Memory B cell (primary cell): ENCODE data around the gene CCDC127.

ENCODE experiments used
- ATAC-seq: fragments of 150-1000 bp; cut with Tn5 transposase; 2 replicates; pipeline ENCODE4 v1.10.0; 2021; ENCODE audit warnings: low read depth, mild to moderate bottlenecking, moderate library complexity
- DNase-seq, 2 donors: peaks; one replicate each; pipeline ENCODE4 v3.0.0; 2022; ENCODE audit warnings: low spot score in 2 of 2
- H3K27ac Mint-ChIP-seq: one replicate; pipeline ENCODE4 v1.8.0; 2022; ENCODE audit warnings: mild to moderate bottlenecking, moderate library complexity, mixed read lengths
- H3K27me3 Mint-ChIP-seq: one replicate; pipeline ENCODE4 v1.8.0; 2022; ENCODE audit warnings: mixed read lengths
- H3K36me3 Mint-ChIP-seq: one replicate; pipeline ENCODE4 v1.8.0; 2022; ENCODE audit warnings: mild to moderate bottlenecking, mixed read lengths
- H3K4me1 Mint-ChIP-seq: one replicate; pipeline ENCODE4 v1.8.0; 2022; ENCODE audit warnings: mixed read lengths
- H3K4me3 Mint-ChIP-seq: one replicate; pipeline ENCODE4 v1.8.0; 2022; ENCODE audit warnings: mild to moderate bottlenecking, moderate library complexity, mixed read lengths
- H3K9me3 Mint-ChIP-seq: one replicate; pipeline ENCODE4 v1.8.0; 2022; ENCODE audit warnings: mixed read lengths

CCDC127 gene

DNA sequence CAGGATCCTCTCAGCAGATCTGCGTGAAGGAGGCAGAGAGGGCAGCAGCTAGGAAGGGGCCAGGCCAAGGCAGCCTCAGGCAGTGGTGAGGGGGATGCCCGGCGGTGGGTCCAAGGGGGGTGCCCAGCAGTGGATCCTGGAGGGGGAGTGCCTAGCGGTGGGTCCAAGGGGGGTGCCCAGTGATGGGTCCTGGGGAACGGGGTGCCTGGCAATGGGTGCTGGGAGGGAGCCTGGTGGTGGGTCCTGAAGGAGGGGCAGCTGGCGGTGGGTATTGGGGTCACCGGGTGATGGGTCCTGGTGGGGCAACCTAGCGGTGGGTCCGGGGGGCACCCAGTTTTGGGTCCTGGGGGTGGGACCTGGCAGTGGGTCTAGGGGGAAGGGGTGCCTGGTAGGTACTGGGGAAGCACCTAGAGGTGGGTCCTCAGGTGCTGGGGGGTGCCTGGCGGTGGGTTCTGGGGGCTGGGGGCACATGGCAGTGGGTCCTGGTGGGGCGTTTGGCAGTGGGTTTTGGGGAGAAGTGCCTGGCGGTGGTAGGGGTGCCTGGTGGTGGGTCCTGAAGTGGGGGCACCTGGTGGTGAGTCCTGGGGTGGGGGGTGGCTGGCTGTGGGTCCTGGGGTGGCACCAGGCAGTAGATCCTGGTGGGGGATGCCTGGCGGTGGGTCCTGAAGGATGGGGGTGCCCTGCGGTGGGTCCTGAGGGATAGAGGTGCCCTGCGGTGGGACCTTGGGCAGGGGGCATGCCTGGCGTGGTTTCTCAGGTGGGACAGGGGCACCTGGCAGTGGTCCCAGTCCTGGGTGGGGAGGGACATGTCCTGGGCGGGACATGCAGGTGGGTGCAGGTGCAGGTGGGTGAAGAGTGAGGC, 24.8 kb downstream of the CCDC127 start:
- no peaks in the 10 kb centered on the region for H3K36me3 Mint-ChIP-seq
- ATAC-seq (no peak), DNase-seq (no peak)
- no peak overlapping the region for H3K27ac Mint-ChIP-seq
- H3K4me1 Mint-ChIP-seq, result peaks cover 9% of the 10 kb centered on the region
- H3K9me3 Mint-ChIP-seq, result no peaks in the 10 kb centered on the region
- H3K4me3 Mint-ChIP-seq, result no peak overlapping the region
- H3K27me3 Mint-ChIP-seq, result peaks cover 9% of the 10 kb centered on the region

DNA sequence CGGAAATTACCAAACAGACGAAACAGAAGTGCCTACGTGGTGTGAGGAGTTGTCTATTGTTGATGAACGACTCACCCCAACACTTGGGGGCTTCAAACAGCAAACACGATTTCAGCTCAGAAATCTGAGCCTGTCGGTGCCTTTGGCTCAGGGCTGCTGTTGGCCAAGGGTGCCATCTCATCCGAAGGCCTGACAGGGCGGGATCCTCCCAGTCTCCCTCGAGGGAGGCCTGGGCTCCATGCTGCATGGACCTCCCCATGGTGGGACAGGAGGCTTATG, 25.3 kb downstream of the CCDC127 start:
- H3K4me1 Mint-ChIP-seq, result peaks cover 11% of the 10 kb centered on the region
- no peak overlapping the region for H3K4me3 Mint-ChIP-seq
- DNase-seq, result no peak
- no peaks in the 10 kb centered on the region for H3K36me3 Mint-ChIP-seq
- ATAC-seq, result no peak
- peaks cover 9% of the 10 kb centered on the region for H3K27me3 Mint-ChIP-seq
- no peak overlapping the region for H3K27ac Mint-ChIP-seq
- no peaks in the 10 kb centered on the region for H3K9me3 Mint-ChIP-seq

DNA sequence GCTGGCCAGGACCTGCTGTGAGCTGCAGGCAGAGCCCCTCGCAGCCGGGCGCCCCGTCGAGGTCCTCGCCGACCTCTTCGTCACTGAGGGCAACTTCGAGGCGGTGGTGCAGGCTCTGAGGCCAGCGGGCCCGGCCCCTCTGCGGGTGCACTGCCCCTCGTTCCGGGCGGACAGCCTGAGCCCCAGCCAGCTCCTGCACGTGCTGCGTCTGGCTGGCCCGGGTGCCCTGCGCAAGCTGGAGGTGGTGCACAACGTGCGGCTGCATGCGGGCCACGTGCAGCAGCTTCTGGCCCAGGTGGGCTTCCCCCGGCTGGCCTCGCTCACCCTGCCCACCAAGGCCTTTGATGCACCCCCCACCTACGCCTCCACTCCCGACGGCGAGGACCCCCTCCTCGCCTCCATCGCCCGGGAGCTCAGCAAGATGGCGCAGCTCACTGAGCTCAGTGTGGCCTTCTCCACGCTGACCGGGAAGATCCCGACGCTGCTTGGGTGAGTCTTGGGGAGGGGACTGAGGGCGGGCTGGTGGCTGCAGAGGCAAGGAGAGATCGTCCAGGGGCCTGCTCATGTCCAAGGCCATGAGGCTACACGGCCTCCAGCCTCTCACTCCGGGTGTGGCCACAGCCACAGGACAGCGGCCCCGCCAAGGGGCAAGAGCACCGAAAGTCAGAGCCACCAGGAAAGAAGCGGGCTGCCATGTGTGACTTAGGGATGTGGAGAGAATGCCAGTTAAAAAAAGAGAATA, 25.8 kb downstream of the CCDC127 start:
- Mint-ChIP-seq H3K27me3 (peaks cover 9% of the 10 kb centered on the region), H3K9me3 (no peaks in the 10 kb centered on the region), H3K4me1 (peaks cover 11% of the 10 kb centered on the region), H3K27ac (no peak overlapping the region), H3K4me3 (peak overlapping the region; percentile 56), H3K36me3 (no peaks in the 10 kb centered on the region)
- ATAC-seq, result no peak
- no peak for DNase-seq

DNA sequence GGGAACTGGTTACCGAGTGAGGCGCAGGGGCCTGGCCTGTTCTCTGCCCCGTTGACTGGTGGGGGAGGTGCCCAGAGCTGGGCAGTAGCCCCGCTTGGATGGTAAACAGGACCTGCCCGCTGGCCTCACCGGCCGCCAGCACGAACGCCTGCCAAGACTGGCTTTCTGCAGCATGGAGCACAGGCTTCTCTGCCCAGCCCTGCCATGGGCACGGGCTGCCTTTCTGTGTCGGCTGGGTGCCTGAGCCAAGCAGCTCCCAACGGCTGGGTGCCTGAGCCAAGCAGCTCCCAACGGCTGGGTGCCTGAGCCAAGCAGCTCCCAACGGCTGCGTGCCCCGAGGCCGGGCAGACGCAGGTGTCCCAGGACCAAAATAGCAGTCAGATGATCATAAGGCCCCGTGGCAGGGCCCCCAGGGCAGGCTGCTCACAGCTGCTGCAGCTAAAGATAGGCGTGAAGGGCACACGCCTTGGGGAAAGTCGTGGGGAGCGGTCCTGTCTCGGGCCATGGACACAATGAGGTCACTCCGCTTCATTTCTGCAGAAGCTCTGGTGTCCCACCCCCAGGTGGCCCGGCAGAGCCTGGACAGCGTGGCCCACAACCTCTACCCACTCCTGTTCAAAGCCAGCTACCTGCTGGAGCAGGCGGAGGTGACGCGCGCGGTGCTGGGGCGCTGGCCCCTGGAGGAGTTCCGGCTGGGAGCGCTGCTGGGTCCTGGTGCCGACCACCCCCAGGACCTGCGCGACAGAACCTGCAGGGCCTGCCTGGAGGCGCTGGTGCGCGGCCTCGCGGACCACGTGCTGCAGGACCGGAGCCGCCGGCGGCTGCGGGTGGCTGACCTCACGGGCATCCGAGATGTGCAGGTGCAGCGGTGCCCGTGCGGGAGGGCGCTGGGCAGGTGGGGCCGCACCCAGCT, 26.7 kb downstream of the CCDC127 start, which contains the start of gene LRRC14B:
Gene LRRC14B (plus strand): TSS at position 460 of the 913 bp plus-strand sequence. CDS start 44 bp downstream, at position 504.
- H3K27me3 Mint-ChIP-seq, result peaks cover 9% of the 10 kb centered on the region
- H3K36me3 Mint-ChIP-seq, result no peaks in the 10 kb centered on the region
- no peak within 1 kb of the TSS for H3K27ac Mint-ChIP-seq
- H3K4me1 Mint-ChIP-seq, result peaks cover 11% of the 10 kb centered on the region
- DNase-seq (peak in 1 of 2 donors; percentile 25), ATAC-seq (peak; percentile 14)
- H3K4me3 Mint-ChIP-seq, result peak within 1 kb of the TSS; percentile 56
- no peaks in the 10 kb centered on the region for H3K9me3 Mint-ChIP-seq

DNA sequence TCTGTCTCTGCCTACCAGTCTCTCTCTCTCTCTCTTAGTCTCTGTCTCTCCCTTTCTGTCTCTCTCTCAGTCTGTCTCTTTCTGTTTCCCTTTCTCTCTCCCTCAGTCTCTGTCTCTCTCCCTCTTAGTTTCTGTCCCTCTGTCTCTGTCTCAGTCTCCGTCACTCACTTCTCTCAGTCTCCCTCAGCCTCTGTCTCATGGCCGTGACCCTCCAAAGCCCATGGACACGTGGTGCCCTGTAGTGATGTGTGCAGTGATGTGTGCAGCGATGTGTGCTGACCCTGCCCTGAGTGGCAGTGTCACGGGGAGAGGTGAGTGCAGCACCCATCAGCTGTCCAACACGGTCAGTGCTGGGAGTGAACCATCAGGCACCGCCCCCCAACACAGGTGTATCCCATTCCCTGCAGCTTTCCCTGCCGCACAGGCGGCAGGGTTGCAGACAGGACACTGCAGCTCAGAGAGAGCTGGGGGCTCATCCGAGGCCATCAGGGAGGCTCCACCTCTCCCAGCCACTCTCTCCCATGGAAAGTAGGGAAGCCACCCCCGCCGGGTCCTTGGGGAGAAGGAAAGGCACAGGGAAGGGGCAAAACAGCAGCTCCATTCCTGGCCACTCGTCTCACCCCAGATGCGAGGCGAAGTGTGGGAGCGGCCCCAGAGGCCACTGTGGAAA, 27.5 kb downstream of the CCDC127 start:
- H3K36me3 Mint-ChIP-seq, result no peaks in the 10 kb centered on the region
- H3K9me3 Mint-ChIP-seq, result no peaks in the 10 kb centered on the region
- no peak for DNase-seq
- H3K4me3 Mint-ChIP-seq, result no peak overlapping the region
- ATAC-seq, result no peak
- H3K27me3 Mint-ChIP-seq, result peaks cover 9% of the 10 kb centered on the region
- H3K4me1 Mint-ChIP-seq, result peaks cover 11% of the 10 kb centered on the region
- no peak overlapping the region for H3K27ac Mint-ChIP-seq

DNA sequence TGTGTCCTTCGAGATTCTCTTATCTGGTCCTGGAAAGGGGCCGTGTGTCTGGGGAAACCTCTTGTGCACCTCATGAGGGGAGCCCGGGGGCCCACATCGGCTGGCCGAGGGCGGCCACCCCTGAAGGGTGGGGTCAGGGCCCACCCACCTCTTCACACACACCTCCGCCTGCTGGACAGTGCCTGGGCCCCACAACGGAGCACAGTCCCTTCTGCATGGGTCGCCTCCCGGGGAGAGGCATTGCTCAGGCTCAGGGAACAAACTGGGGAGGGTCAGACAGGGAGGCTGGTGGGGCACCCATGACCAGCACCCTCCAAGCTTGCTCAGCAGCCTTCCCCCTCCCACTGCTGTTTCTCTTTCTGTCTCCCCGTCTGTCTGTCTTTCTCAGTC, 28.0 kb downstream of the CCDC127 start:
- Mint-ChIP-seq H3K4me3 (no peak overlapping the region), H3K27me3 (peaks cover 9% of the 10 kb centered on the region), H3K9me3 (no peaks in the 10 kb centered on the region), H3K27ac (no peak overlapping the region), H3K36me3 (no peaks in the 10 kb centered on the region), H3K4me1 (peaks cover 11% of the 10 kb centered on the region)
- DNase-seq (no peak), ATAC-seq (no peak)

DNA sequence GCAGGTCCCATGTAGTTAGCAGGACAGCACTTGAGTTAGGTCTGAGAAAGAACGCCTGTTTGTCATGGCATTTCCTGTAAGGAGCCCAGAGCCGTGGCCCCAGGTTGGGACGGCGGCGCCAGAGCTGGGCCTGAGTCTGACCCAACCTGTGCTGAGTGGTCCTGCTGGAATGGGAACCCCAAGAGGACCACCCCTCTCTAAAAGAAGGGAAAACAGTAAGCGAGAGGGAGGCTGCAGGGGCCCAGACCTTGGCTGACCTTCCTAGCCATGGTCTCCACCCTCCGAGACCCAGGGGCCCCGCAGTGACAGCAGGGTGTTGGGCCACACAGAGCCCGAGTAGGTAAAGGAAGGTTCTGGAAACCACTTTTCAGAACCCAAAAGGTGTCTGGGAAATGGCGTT, 28.5 kb downstream of the CCDC127 start:
- Mint-ChIP-seq H3K27me3 (peaks cover 9% of the 10 kb centered on the region), H3K4me1 (peaks cover 11% of the 10 kb centered on the region), H3K4me3 (no peak overlapping the region), H3K27ac (no peak overlapping the region), H3K9me3 (no peaks in the 10 kb centered on the region), H3K36me3 (no peaks in the 10 kb centered on the region)
- ATAC-seq, result no peak
- no peak for DNase-seq

DNA sequence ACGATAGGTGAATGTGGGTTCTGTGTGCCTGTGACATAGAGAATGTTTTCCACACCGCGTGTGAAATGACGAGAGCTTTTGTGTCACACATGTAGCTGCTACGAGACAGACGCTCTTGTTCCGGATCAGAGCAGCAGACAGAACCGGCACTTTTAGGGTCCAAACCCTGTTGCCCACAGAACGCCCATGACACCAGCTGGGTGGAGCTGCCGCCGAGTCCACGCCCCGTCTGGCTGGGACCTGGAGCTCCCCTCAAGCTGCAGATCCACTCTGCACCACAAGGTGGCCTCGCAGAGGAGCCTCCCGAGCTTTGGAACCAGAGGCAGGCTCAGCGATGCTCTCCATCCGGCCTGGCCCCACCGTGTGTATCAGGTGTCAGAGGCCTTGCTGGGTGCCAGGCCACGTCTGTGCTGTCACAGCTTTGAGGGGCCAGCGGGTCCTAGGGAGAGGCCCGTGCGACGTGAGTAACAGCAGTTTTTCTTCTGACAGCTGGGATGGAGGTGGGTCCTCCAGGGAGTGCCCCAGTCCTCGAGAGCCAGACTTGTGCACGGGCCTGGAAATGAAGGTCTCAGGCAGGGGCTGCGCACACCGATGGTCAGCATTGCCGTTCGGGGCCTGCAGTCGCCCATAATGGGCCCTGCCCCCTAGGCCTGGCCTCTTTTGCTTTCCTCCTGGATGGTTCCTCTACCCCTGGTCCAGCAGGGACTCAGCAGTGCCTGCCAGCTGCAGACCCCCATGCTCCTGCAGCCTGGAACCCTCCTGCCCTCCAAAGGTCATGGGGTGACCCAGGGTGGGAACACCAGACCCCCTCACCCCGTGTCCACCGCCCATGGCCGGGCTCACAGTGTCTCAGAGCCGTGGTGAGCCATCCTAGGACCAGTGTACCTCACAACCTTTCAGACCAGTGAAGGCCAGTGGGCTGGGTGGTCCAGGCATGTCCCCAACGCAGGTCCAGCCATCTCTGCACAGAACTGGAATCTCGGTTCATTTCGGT, 29.2 kb downstream of the CCDC127 start:
- DNase-seq, result peak; percentile 82 to 87
- H3K27me3 Mint-ChIP-seq, result peaks cover 9% of the 10 kb centered on the region
- H3K36me3 Mint-ChIP-seq, result no peaks in the 10 kb centered on the region
- H3K4me1 Mint-ChIP-seq, result peaks cover 11% of the 10 kb centered on the region
- ATAC-seq, result peak; percentile 93
- no peaks in the 10 kb centered on the region for H3K9me3 Mint-ChIP-seq
- H3K4me3 Mint-ChIP-seq, result peak overlapping the region; percentile 64
- H3K27ac Mint-ChIP-seq, result no peak overlapping the region

DNA sequence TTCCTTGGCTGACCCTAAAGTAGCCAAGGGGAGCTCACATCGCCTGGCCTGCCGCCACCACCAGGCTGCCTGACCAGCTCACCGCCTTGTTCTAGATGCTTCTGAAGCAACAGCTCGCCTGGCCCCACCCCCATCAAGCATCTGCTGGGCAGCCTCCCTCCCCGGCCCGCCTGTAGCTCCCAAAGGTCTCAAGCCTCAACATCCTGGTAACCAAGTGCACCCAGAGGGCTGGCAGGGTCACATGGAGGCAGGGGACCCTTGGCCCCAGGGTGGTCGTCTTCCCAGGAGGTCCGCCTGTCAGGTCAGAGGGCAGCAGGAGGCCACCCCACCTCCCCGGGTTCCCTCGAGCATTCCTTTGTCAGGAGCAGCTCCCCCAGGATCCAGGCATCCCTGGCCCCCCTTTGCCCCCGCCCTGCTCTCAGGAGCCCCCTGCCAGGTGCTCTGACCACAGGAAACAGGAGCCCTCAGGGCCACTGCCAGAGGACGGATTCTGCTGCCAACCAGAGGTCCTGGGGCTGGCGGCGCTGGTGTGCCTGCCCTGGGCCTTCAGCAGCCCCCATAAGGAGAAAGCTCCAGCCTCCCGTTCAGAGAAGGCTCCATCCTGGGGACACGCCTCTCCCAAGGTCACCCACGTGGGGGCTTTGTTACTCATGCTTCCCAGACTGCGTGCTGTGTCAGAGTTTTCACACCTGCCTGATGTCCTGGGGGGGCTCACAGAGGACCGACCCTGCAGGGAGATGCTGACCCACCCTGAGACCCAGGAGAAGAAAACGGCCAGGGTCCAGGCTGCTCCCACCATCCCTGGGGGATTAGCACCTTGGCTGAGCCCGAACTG, 30.1 kb downstream of the CCDC127 start:
- peaks cover 11% of the 10 kb centered on the region for H3K4me1 Mint-ChIP-seq
- H3K27me3 Mint-ChIP-seq, result peaks cover 9% of the 10 kb centered on the region
- no peak overlapping the region for H3K4me3 Mint-ChIP-seq

DNA sequence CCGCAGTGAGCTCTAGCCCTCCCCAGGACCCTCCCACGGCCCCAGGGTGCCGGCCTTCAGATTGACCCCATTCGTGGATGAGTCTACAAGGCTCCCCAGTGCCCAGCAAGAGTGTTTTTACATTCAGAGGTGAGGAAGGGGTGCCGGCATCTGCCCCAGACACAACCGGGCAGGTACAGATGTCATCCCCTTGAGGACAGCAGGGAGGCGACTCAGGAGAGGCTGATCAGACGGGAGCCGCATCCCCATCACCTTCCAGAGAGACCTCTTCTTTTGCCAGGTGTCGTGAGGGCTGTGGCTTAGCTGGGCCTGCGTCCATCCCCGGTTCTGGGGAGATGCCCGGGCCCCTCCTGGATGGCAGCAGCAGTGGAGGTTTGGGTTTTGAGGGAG, 30.9 kb downstream of the CCDC127 start:
- no peak for ATAC-seq
- Mint-ChIP-seq H3K27ac (no peak overlapping the region), H3K36me3 (no peaks in the 10 kb centered on the region), H3K4me3 (no peak overlapping the region), H3K27me3 (peaks cover 9% of the 10 kb centered on the region), H3K4me1 (peaks cover 11% of the 10 kb centered on the region), H3K9me3 (no peaks in the 10 kb centered on the region)
- no peak for DNase-seq

More for the DNA sequence above, 30.1 kb downstream of the CCDC127 start:
- H3K27ac Mint-ChIP-seq, result no peak overlapping the region
- no peak for ATAC-seq
- no peak for DNase-seq
- no peaks in the 10 kb centered on the region for H3K9me3 Mint-ChIP-seq
- no peaks in the 10 kb centered on the region for H3K36me3 Mint-ChIP-seq

DNA sequence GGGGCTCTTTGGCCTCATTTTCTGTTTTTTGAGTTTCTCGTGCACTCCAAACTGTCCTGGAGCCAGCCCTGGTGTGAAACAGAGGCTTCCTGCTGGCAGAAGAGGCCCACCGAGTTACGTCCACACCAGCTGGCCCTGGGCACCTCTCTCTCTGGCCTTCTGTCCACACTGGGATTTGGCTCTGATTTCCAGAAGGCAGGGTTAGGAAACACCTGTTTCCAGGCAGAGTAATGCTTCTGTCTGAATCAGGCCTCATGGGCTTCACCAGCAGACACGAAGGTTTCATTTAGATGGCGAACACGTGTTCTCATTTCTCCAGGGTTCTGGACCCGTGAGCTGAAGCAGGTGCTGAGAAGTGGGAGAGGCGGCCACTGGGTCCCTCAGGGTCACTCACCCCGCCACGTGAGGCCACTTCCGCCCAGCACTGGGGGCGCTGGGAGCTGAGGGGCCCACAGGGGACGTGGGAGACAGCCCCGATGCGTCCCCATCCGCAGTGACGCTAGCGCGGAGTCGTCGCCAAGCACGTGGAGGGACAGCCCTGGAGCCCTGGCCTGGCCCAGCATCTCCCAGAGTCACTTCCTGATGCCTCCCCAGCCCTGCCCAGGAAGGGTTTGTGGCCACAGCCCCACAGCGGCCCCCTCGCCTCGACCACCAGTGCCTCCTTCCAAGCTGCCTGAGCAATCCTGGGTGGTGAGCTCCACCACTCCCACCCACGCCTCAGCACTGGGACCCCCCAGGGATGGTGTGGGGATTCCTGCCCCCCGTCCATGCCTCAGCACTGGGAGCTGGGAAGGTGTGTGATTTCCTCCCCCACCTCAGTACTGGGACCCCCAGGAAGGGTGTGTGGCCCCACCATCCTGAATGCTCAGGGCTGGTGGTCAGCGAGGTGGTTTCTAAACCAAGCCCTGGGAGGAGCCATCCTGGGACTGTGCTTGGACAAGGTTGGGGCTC, 31.6 kb downstream of the CCDC127 start:
- Mint-ChIP-seq H3K36me3 (no peaks in the 10 kb centered on the region), H3K27me3 (peaks cover 9% of the 10 kb centered on the region), H3K4me3 (no peak overlapping the region), H3K9me3 (no peaks in the 10 kb centered on the region), H3K4me1 (peaks cover 11% of the 10 kb centered on the region), H3K27ac (no peak overlapping the region)
- DNase-seq (no peak), ATAC-seq (no peak)
